Putamen (tissue), 1 donor: ENCODE data around the gene RRP1B.

Experiments
- DNase-seq: peaks from one replicate; pipeline ENCODE4 v3.0.0-alpha.2; 2016; ENCODE audit warnings: low spot score

RRP1B gene

DNA sequence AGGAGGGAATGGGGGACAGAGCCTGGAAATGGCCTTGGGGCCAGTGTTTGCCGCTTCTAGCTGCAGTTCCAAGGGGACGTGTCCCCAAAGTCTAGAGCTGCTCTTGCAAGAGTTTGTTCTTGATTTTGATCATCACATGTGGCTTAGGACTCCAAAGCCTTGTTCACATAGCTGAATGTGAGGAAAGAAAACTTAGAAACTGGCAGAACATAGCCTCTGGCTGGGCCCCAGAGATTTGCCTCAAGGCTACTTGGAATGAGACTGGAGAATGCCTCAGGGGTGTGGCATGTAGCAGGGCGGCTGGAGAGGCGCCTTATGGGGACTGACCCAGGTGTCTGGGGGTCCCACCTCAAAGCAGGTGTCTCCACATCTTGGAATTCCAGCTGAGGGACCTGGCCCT is 61.8 kb downstream of the RRP1B start:
- no peak for DNase-seq

DNA sequence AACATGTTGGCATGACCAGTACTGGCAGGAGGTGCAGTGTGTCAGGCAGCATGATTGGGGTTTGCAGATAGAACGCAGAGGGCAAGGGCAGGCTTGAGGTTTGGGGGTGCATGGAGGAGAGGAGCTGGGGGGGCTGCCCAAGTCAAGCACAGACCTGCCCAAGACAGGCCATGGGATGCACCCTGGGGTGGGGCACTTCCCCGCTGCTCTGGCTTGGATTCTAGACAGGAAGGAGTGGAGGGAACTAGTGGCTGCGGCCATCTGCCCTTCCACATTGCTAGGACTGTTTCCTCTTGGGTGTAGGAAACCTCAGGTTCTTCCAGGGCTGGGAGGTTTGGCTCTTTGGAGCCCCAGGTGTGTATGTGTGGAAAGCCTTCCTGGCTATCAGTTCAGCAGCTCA is 62.6 kb downstream of the RRP1B start:
- no peak for DNase-seq

DNA sequence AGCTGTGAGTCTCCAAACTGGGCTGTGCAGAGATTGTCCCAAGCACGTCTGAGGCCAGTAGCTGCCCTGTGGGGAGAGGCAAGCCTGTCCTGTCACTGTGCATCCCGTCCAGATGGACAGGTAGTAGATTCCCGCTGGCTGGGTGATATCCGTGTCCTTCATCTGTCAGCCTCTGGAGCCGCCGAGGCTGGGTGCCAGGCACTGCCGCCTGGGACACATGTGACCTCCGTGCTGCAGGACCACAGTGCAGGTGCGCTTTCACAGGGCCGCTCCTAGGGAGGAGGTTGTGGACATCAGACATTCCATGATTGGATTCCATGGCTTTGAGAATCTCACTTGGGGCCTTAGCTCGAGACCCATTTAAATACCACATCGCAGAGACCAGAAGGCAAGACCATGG is 64.3 kb downstream of the RRP1B start:
- DNase-seq: no peak

DNA sequence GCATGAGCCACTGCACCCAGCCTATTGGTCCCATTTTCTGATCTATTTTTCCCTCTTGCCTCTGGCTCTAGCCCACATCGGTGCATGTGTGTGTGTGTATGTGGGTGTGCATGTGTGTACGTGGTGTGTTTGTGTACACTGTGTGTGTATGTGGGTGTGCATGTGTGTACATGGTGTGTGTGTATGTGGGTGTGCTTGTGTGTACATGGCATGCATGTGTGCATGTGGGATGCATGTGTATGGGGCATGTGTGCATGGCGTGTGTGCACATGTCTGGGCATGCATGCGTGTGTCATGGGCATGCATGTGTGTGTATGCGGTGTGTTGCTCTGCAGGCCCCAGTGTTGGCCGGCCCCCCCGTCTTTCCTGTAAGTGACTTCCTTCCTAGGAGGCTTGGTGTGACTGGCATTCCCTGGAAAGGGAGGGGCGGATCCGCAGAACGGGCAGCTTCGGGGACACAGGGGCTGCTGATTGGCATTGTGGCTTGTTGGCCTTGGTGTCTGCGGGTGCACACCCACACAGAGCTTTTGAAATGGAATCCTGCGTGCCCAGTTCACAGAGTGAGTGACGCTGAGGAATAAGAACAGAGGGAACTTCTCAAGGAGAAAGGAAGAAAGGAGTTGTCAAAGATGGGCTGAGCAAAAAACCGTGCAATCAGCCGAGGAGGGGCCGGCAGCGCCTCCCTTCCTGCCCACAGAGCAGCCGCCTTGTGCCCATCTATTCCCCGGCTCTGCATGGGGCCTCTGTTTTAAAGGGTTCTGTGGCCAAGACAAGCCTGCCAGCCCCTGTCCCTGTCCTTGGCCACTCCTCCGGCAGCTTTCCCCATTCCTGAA is 67.5 kb downstream of the RRP1B start:
- DNase-seq: no peak

DNA sequence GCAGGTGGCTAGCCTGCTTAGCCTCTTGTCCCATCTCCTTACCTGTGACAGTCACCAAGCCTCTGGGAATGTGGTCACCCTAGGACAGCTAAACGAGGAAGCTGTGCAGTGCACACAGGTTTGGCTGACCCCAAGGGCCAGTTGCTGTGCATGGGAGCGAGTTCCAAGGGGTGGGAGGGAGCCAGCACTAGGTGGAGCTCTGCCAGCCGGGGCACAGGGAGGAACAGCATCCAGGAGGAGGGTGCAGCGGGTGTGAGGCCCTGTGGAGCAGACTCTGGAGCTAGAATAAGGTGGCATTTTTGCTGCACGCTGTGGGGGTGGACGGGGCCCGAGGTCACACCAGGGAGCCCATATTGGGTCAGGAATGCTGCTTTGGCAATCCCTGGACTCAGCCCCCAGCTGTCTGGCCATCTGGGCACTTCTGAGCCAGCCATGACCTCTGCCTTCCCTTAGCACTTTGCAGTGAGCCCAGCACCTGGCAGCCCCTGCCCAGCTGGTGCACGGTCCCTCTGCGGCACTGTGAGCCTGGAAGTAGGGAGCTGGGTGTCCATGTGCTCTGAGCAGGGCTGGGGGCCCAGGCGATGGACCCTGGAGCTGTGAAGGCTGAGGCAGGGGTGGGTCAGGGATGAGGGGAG is 68.3 kb downstream of the RRP1B start:
- no peak for DNase-seq

DNA sequence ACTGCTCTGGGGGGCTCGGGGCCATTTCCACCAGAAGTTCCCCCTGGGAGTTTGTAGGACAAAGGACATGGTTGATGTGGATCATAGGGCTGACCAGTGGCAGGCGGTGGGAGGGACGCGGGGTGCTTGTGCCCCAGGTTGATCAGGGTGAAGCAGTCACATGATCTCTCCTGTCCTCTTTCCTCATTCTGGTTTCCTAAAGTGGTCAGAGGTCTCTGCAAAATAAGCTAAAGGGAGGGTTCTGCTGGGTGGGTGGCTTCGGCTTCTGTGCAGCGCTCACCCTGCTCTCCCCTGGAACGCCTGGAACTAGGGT is 68.8 kb downstream of the RRP1B start:
- DNase-seq: no peak

DNA sequence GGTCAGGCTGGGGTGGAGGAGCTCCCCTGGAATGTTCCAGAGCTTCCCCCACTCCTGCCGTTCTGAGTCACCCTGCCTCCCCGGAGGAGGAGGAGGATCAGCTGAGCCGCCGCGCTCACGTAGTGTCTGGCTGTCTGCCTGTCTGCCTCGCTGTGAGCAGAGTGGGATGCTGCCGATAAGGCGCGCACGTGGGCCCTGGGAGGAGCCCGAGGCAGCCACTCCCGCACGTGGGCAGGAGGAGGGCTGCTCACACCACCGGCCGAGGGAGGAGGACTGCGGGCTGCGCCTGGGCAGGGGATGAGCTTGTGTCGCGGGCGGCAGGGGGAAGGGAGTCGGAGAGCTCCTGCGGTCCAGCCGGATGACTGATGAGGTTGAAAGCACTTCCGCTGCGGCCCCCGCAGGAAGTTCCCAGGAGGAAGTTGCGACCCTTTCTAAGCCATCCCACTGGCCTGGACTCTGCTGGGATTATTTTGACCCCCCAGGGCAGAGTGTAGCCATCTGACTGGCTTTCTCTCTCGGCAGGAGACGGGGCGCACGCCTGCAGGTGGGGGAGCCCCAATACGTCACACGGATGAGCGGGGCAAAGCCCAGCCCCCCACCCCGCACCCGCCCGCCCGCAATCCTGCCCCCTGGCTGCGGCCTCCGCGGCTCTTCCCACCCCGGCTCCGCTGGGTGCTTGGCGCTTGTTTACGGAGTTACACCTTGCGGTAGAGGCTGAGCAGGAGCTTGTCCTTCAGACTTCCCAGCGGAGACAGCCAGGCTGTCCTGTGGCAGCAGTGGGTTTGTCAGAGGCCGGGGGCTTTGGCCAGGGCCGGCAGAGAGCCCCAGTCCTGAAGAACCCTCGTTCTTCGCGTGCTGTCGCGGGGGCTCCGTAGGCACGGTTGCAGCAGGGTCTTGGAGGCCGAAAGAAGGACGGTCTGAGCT is 69.4 kb downstream of the RRP1B start:
- peak; percentile 89 for DNase-seq

DNA sequence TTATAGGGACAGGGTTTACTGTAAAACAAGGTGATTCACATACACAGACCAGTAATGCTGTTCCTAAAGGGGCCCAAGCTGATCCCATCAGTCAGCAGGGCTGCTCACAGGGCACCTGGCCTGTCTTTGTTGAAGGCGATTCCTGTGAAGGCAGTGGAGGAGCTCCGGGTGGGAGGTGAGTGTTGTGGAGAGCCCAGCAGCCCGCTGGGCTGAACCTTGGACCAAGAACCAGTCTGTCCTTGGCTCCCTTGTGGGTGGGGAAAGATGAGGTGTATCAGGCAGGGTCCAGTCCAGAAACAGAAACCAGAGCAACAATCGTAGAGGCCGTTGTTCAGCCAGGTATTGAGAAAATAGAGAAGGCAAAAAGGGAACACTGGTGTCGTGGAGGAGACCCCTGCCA is 72.1 kb downstream of the RRP1B start:
- no peak for DNase-seq

DNA sequence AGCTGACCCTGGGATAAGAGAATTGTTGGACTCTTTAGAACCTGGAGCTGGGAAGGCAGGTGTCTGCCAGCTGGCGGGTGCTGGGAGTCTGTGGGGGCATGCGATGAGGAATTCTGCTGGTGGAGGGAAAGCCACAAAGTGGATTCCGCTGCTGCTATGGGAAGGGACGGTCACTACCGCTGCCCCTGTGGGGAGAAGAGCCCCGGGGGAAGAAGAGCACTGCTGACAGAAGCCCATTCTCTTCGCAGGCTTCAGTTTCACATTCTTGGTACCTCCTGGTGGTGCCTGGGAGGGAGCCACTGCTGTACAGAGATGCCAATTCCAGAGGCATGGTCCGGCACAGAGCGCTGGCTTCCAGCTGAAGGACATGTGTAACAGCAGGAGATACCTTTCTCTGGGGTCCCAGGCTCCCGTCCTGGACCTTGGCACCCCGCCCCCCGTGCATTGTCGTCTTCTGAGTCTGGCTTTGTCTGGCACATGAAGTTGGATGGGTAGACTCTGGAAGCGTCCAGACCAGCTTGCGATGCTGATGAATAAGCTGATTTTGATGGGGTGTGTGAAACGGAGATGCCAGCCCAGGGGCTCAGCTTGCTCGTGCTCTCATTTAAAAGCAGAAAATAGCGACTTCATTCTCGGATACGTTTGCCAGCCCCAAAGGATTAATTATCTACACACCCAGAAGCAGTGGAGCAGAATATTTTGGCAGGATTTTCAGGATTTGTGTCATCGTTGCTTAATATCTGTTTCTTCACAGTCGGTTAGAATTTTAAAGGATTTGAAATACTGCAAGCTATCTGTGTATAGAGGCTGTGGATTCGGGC is 72.7 kb downstream of the RRP1B start:
- DNase-seq: peak; percentile 45

DNA sequence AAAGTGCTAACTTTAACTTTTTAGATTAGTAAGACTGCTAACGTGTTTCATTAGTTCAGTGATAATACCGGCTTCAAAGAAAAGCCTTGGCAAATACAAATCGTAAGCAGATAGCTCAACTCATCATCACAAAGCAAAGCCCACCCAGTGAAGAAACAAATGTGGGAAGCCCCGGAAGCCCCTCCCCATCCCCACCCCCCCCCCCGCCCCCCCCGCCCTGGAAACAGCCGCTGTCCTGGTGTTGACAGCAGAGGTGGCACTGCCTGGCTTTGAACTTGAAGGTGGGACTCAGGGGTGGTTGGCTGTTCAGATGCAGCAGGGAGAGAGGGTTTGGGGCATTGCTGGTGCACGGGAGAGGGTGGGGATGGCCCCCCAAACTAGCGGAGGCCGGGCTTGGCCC is 73.7 kb downstream of the RRP1B start:
- no peak for DNase-seq

DNA sequence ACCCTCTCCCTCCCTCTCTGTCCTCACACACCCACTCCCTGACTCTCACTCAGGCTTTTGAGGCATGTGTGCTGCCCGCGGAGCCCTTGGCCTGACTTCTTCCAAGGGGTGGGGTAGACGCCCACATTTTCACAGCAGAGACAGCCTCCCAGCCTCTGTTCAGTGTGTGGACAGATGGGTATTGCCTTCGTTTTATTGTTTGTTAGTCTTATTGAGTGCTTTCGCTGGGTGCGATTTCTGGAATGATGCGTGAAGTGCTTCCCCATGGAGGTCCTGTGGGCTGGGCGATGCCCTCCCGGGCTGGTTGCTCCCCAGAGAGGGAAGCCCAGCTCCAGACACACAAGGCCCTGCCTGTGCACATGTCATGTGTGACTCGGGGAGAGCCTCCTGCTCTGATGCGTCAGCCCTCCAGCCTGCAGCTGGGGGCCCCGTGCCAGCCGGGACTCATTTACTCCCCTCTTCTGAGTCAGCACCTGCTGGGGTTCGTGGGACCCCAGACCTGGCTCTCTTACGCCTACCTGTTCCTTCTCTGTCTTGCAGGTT is 74.2 kb downstream of the RRP1B start:
- no peak for DNase-seq

DNA sequence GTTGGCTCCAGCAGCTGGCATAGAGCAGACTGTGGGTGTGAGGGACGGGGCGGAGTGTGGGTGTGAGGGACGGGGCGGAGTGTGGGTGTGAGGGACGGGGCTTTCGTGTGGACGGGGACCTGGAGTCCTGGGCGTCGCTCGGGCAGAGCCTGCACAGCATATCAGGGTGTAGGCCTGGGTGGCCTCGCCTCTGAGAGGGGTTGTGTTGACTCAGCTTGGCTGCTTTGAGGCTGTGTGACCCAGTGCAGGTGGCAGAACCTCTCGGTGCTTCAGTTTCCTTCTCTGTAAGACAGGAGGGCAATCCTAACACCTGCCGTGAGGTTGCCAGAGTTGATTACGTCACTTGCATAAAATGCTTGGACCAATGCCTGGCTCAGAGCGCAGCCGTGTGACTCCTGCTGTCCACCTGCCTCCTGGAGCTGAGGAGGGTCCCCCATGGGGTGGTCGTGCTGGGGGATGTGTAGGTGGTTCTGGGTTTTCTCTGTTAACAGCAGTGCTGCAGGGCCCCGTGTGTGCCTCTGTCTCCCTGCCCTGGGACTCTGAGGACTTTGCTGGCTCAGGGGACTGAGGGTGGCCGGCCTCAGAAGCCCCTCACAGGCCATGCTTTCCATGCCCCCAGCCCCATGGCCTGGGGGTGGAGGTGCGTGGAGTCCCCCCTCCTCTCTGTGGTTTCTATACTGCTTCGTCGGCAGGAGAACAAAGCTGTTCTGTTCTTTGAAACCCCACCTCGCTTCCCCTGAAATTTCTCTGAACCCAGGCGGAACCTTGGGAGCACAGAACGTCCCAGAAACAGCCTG is 75.0 kb downstream of the RRP1B start:
- no peak for DNase-seq

DNA sequence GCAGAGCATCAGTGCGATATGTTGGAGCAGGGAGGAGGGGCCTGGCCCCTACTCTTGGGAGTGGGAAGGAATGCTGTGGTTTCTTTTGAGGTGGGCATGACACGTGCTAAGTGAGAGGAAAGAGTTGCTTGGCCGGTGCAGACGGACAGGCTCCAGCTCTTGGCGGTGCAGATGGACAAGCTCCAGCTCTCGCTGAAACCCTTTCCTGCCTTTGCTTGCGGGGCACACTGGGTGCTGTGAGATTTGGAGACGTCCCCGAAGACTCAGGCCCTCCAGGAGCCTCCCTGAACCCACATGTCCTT is 75.5 kb downstream of the RRP1B start:
- DNase-seq: no peak

DNA sequence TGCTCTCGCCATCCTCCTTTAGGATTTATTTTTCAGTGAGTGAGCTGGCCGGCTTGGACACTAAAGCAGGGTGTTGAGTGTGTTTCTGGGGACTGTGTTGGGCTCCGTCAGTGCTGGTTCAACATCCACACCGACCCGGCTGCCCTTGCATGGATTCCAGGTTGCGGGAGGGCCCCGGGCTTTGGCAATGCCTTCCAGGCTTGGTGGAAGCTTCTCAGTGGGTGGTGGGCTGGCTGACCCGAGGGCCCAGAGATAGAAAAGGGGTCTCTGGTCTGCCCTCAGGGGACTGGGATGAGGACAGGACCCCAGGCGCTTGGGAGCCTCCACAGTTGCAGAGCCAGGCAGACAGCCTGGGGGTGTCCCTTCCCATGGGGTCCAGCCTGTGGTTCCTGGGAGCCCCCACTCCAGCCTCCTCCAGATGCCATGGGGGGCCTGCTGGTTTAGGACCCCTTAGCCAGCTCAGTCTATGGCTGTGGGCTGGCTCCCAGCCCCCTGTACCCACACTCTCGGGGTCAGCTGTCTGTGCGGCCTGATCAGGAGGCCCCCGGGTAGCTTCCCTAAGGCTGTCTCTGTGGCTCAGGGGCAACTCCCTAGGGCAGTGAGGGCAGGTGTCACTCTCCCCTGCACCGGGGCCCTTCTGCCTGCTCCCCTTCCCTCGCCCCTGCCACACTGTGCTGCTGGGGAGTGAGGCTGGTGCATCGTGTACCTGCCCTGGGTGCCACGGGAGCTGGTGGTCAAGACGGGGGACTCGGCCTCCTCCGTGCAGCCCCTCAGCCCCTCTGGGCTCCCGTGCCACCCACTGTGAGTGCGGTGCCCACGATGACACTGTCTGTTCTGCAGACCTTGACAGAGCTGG is 76.1 kb downstream of the RRP1B start:
- DNase-seq: no peak

DNA sequence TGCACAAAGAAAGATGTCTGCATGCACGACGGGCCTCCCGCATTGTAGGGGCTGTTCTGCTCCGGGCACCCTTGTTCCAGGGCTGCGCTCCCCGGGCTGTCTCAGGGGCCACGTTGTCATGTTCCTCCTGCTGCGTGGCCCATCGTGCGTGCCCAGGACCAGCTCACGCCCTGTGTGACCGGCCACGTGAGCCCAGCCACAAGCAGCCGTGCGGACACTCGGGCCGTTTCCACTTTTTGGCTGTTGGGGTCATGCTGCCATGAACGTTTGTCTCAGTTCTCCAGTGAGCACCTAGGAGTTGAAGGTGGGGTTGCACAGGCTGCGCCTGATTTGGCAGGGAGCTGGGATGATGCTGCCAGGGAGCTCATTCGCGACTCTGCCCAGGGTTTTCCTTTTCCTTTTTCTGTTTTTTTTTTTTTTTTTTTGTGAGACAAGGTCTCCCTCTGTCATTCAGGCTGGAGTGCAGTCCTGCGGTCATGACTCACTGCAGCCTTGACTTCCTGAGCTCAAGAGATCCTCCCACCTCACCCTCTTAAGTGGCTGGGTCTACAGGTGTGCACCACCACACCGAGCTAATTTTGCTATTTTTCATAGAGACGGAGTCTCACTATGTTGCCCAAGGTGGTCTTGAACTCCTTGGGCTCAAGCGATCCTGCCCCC is 77.0 kb downstream of the RRP1B start:
- DNase-seq: no peak

DNA sequence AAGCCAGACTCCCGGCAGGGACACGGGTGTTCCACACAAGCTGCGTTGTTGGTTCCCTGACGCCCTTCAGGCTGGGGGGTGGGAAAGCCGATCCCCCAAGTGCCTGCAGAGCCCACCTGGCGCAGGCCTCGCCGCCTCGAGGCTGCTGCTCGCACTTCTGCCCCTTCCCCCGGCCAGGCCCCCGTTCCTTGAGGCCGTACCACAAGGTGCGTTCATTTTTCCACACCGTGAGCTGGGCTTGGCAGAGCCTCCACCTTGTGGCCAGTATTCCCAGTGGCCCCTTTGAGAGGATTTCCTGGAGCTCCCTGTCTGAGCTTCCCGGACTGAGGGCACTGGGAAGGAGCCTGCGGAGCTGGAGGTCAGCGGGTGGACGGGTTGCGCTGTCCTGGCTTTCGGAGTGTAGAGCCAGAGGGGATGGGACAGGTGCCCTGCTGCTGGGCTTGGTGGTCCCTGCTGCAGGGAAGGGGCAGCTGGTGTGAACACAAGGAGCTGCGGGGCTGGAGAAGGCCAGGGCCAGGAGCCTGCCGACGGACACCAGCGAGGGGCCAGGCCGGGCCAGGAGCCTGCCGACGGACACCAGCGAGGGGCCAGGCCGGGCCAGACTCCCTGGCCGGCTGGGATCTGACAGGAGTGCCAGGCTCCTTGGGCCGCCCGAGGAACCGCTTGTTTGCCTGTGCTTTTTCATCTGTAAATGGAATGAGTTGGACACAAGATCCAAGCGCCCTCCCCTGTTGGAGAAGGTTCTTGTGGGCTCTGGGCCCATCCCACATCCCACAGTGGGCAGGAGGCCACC is 78.0 kb downstream of the RRP1B start:
- DNase-seq: no peak

DNA sequence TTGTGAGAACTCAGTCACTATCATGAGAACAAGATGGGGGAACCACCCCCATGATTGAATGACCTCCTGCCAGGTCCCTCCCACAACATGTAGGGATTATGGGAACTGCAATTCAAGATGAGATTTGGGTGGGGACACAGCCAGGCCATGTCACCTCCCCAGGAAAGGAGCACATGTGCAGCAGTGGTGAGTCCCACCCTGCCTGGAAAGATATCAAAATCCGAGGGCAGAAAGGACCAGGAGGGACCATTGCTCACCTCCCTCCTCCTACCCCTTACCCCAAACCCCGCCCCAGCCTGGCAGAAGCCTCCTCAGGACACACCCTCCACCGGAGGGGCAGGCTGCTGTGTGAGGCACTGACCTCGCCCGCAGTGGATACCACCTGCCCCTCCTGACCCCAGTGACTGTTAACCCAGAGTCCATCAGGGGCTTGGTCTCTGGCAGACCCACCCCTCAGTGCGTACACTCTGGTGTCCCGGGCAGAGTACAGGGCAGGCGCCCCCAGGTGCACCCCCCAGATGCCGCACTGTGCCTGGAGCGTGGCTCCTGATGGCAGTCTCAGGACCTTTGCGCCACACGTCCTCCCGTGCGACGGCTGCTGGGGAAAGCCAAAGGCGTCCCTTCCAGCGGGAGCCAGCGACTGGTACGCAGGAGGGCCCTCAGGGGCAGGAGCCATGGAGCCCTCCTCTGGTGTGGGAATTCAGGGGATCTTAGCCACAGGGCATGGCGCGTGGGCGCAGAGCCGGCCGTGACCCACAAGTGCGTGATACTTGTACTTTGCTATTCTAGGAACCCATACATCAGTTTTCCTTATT is 80.5 kb downstream of the RRP1B start:
- DNase-seq: no peak
